RWPE2 (cell line): ENCODE results near the gene MAP2K2.
"Not testable (repeated sequence)": the region's sequence is repeated elsewhere in the genome, so short reads cannot be mapped to it uniquely, and the experiment has no call there.

ENCODE experiments used
- ATAC-seq: fragments of 200-7000 bp; cut with Tn5 transposase; 3 replicates; pipeline ENCODE4 v1.9.1; 2021; ENCODE audit warnings: low read depth
- DNase-seq: peaks from one replicate; pipeline ENCODE4 v3.0.0-alpha.2; 2020; ENCODE audit warnings: low spot score
- H3K27ac ChIP-seq: fragments of 450-650 bp; 2 replicates; pipeline ENCODE4 v1.5.1; 2017; ENCODE audit warnings: mild to moderate bottlenecking; ENCODE audit not compliant: poor library complexity, severe bottlenecking
- H3K27me3 ChIP-seq: fragments of 250-450 bp; sonication (Bioruptor Pico); 2 replicates; pipeline ENCODE4 v1.5.1; 2021; ENCODE audit warnings: mild to moderate bottlenecking, moderate library complexity; ENCODE audit not compliant: insufficient read depth, poor library complexity, severe bottlenecking
- H3K36me3 ChIP-seq: fragments of 250-450 bp; sonication (Bioruptor Pico); 2 replicates; pipeline ENCODE4 v1.5.1; 2020; ENCODE audit warnings: low read depth, mild to moderate bottlenecking, moderate library complexity
- H3K4me1 ChIP-seq: fragments of 250-450 bp; sonication (Bioruptor Pico); 2 replicates; pipeline ENCODE4 v1.5.1; 2021; ENCODE audit warnings: mild to moderate bottlenecking, moderate library complexity; ENCODE audit not compliant: insufficient read depth, poor library complexity, severe bottlenecking
- H3K4me3 ChIP-seq: fragments of 250-450 bp; sonication (Bioruptor Pico); 2 replicates; pipeline ENCODE4 v1.5.1; 2021; ENCODE audit warnings: mild to moderate bottlenecking, moderate library complexity; ENCODE audit not compliant: severe bottlenecking
- H3K9me3 ChIP-seq: fragments of 250-450 bp; sonication (Bioruptor Pico); 2 replicates; pipeline ENCODE4 v1.5.1; 2021; ENCODE audit warnings: mild to moderate bottlenecking, moderate library complexity; ENCODE audit not compliant: severe bottlenecking
- TF ChIP-seq, protein P1 (sequence below): fragments of 450-650 bp; IDR thresholded peaks from one replicate; pipeline ENCODE4 v1.5.1; 2017; ENCODE audit warnings: mild to moderate bottlenecking, moderate library complexity; ENCODE audit not compliant: poor library complexity, severe bottlenecking

Gene MAP2K2

DNA sequence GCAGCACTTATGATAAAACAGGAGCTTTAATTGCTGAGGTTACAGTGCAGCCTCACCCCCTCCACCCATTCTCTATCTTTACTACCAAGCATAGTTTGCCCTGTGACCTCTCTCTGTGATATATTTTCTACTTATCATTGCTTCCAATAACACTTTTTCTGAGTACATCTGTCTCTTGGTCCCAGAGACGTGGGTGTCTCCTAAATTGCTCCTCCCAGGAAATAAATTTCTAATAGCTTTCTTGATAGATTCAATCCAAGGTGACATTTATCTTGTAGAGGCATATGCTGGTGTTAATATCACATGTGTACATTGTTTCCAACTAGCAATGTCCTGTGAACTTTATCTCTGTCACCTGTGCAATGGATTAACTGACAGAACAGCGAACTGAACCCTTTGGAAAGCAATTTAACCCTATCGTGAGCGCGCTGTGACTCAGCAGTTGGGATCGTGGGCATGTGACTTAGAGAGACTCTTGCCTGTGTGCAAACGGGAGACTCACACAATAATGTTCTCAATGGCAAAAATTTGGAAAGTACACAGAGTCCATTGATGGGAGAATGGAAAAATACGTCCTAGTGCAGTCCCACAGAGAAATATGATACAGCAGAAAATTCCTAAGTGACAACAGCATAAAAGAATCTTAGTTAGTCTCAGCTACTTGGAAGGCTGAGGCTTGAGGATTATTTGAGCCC, 7.0 kb upstream of the MAP2K2 start:
- no peaks in the 10 kb centered on the region for H3K36me3 ChIP-seq
- TF ChIP-seq, protein P1, sequence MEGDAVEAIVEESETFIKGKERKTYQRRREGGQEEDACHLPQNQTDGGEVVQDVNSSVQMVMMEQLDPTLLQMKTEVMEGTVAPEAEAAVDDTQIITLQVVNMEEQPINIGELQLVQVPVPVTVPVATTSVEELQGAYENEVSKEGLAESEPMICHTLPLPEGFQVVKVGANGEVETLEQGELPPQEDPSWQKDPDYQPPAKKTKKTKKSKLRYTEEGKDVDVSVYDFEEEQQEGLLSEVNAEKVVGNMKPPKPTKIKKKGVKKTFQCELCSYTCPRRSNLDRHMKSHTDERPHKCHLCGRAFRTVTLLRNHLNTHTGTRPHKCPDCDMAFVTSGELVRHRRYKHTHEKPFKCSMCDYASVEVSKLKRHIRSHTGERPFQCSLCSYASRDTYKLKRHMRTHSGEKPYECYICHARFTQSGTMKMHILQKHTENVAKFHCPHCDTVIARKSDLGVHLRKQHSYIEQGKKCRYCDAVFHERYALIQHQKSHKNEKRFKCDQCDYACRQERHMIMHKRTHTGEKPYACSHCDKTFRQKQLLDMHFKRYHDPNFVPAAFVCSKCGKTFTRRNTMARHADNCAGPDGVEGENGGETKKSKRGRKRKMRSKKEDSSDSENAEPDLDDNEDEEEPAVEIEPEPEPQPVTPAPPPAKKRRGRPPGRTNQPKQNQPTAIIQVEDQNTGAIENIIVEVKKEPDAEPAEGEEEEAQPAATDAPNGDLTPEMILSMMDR = no peak
- DNase-seq (no peak), ATAC-seq (peak; percentile 44; the same call in 1 of the 3 replicates)
- no peaks in the 10 kb centered on the region for H3K9me3 ChIP-seq
- no peaks in the 10 kb centered on the region for H3K27me3 ChIP-seq
- H3K27ac ChIP-seq = peak overlapping the region; percentile 58
- peaks cover 11% of the 10 kb centered on the region for H3K4me1 ChIP-seq
- no peak overlapping the region for H3K4me3 ChIP-seq

DNA sequence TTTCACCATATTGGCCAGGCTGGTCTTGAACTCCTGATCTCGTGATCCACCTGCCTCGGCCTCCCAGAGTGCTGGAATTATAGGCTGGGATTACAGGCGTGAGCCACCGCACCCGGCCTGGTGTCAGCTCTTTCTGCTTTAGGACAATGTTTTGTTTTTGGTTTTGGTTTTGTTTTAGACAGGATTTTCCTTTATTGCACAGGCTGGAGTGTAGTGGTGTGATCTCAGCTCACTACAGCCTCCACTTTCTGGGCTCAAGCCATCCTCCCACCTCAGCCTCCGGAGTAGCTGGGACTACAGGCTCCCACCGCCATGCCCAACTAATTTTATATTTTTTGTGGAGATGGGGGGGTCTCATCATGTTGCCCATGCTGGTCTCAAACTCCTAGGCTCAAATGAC, 5.1 kb upstream of the MAP2K2 start:
- H3K27ac ChIP-seq, H3K36me3 ChIP-seq: not testable (repeated sequence)

DNA sequence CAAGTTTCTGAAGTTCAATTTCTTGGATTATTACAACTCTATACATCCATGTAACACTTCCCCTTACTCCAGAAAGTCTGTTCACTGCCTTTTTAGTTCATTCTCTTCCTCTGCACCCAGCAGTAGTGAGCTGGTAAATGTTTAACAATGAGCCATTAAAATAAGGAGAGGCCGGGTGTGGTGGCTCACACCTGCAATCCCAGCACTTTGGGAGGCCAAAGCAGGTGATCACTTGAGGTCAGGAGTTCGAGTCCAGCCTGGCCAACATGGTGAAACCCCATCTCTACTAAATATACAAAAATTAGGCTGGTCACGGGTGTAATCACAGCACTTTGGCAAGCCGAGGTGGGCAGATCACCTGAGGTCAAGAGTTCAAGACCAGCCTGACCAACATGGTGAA, 3.4 kb upstream of the MAP2K2 start:
- DNase-seq, ATAC-seq, H3K4me3 ChIP-seq, H3K9me3 ChIP-seq, H3K27me3 ChIP-seq, H3K36me3 ChIP-seq, H3K27ac ChIP-seq: not testable (repeated sequence)
- peaks cover 11% of the 10 kb centered on the region for H3K4me1 ChIP-seq

More for the DNA sequence above, 5.1 kb upstream of the MAP2K2 start:
- H3K27me3 ChIP-seq, H3K4me3 ChIP-seq, DNase-seq, ATAC-seq, H3K9me3 ChIP-seq: not testable (repeated sequence)
- peaks cover 11% of the 10 kb centered on the region for H3K4me1 ChIP-seq

DNA sequence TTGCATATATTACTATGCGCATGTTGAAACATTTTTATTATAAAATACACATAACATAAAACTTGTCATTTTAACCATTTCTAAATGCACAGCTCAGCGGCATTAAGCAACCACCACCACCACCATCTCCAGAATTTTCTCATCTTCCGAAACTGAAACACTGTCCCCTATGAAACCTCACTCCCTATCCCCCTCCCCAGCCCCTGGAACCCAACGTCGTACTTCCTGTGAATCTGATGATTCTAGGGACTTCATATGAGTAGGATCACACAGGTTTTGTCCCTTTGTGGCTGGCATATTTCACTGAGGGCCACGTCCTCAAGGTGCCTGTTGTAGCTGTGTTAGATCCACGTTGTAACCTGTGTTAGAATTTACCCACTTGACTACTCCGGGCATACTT, 716 bp upstream of the MAP2K2 start:
- peak overlapping the region; percentile 68 for H3K4me3 ChIP-seq
- H3K27ac ChIP-seq = peak overlapping the region; percentile 62
- no peak for DNase-seq

DNA sequence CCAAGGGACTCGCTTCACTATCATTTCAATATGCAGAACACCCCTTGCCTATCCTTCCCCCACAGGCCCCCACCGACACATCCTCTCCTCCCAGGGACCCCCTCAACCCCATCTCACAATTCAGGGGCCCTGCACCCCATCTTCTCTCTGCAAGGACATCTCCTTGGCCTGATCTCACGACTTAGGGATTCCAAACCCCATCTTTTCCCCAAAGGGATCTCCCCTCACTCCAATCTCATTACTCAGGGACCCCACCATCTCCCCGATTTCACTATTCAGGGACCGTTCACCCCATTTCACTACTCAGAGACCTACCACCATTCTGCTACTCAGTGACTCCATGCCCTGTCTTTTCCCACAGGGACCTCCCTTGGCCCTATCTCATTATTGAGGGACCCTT, 1.4 kb downstream of the MAP2K2 start:
- peaks cover 10% of the 10 kb centered on the region; the same call in 1 of the 2 replicates for H3K36me3 ChIP-seq
- TF ChIP-seq, protein P1 = no peak
- peak overlapping the region; percentile 62 for H3K27ac ChIP-seq

More for the DNA sequence above, 716 bp upstream of the MAP2K2 start:
- Histone ChIP-seq H3K4me1 (no peaks in the 10 kb centered on the region), H3K27me3 (no peaks in the 10 kb centered on the region), H3K36me3 (peaks cover 4% of the 10 kb centered on the region; the same call in 1 of the 2 replicates), H3K9me3 (no peaks in the 10 kb centered on the region)
- ATAC-seq = no peak
- TF ChIP-seq, protein P1 = no peak

DNA sequence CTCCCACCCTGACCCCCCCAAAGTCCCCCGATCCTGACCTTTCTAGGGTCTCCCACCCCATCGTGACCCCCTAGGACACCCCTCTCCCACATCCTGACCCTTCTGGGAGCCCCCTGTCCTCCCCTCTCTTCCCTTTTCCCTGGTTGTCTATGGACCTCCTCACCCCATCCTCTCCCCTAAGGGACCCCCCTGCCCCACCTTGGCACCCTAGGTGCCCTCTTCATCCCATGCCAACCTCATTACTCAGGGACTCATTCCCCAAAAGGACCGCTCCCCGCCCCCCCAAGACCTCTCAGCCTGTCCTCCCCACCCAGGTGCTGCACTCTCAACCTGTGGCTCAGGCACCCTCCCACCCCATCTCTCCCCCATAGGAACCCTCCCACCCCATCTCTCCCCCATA, 2.1 kb downstream of the MAP2K2 start:
- Histone ChIP-seq H3K4me1 (no peaks in the 10 kb centered on the region), H3K4me3 (no peak overlapping the region), H3K27me3 (no peaks in the 10 kb centered on the region), H3K36me3 (peaks cover 15% of the 10 kb centered on the region; the same call in 1 of the 2 replicates), H3K27ac (no peak overlapping the region), H3K9me3 (no peaks in the 10 kb centered on the region)
- ATAC-seq (no peak), DNase-seq (no peak)
- TF ChIP-seq, protein P1 = no peak

More for the DNA sequence above, 1.4 kb downstream of the MAP2K2 start:
- H3K4me1 ChIP-seq = no peaks in the 10 kb centered on the region
- H3K4me3 ChIP-seq = peak overlapping the region; percentile 68
- H3K9me3 ChIP-seq = no peaks in the 10 kb centered on the region
- ATAC-seq = no peak
- H3K27me3 ChIP-seq = no peaks in the 10 kb centered on the region
- no peak for DNase-seq
